ENCODE data around the gene ARHGEF9.

The ARHGEF9 gene

GRCh38 chrX:63758011-63758410, 27.0 kb downstream of the ARHGEF9 start:
- Mint-ChIP-seq H3K4me1 (ENCODE audit: low read depth) (peaks cover 37% of the 10 kb centered on the region), H3K27ac (peak overlapping the region; percentile 74), H3K36me3 (ENCODE audit: low read depth) (peaks cover 11% of the 10 kb centered on the region), H3K27me3 (no peaks in the 10 kb centered on the region), H3K4me3 (no peak overlapping the region), H3K9me3 (no peaks in the 10 kb centered on the region)
- intact Hi-C loops (cut with micrococcal nuclease), result loop anchor here (5.0 kb wide), 1 partner anchor 449 kb away; the partner anchor contains the start of gene AMER1

GRCh38 chrX:63755892-63756291, 29.1 kb downstream of the ARHGEF9 start:
- Mint-ChIP-seq H3K27me3 (no peaks in the 10 kb centered on the region), H3K36me3 (ENCODE audit: low read depth) (peaks cover 11% of the 10 kb centered on the region), H3K27ac (no peak overlapping the region), H3K9me3 (no peaks in the 10 kb centered on the region), H3K4me1 (ENCODE audit: low read depth) (peaks cover 55% of the 10 kb centered on the region), H3K4me3 (no peak overlapping the region)
- intact Hi-C loops (cut with micrococcal nuclease), result loop anchor here (5.0 kb wide), 1 partner anchor 451 kb away; the partner anchor contains the start of gene AMER1

GRCh38 chrX:63754860-63755579, 30.0 kb downstream of the ARHGEF9 start:
- Mint-ChIP-seq H3K27ac (peak overlapping the region; percentile 95), H3K4me3 (peak overlapping the region; percentile 92), H3K4me1 (ENCODE audit: low read depth) (peaks cover 57% of the 10 kb centered on the region), H3K9me3 (no peaks in the 10 kb centered on the region), H3K36me3 (ENCODE audit: low read depth) (peaks cover 11% of the 10 kb centered on the region), H3K27me3 (no peaks in the 10 kb centered on the region)
- intact Hi-C loops (cut with micrococcal nuclease), result loop anchor here (5.0 kb wide), 2 partner anchors 403 to 452 kb away; partner anchors contain the start of genes AMER1 and SPIN4

GRCh38 chrX:63754136-63754859, 30.7 kb downstream of the ARHGEF9 start:
- intact Hi-C loops (cut with micrococcal nuclease), result loop anchor here (5.0 kb wide), 1 partner anchor 402 kb away; the partner anchor contains the start of gene SPIN4
- peak overlapping the region; percentile 92 for H3K4me3 Mint-ChIP-seq
- H3K4me1 Mint-ChIP-seq (ENCODE audit: low read depth), result peaks cover 57% of the 10 kb centered on the region
- H3K9me3 Mint-ChIP-seq, result no peaks in the 10 kb centered on the region
- H3K36me3 Mint-ChIP-seq (ENCODE audit: low read depth), result peaks cover 11% of the 10 kb centered on the region
- peak overlapping the region; percentile 95 for H3K27ac Mint-ChIP-seq
- H3K27me3 Mint-ChIP-seq, result no peaks in the 10 kb centered on the region

GRCh38 chrX:63751481-63751880, 33.5 kb downstream of the ARHGEF9 start:
- no peaks in the 10 kb centered on the region for H3K9me3 Mint-ChIP-seq
- no peak overlapping the region for H3K27ac Mint-ChIP-seq
- H3K4me1 Mint-ChIP-seq (ENCODE audit: low read depth), result peaks cover 43% of the 10 kb centered on the region
- peaks cover 11% of the 10 kb centered on the region for H3K36me3 Mint-ChIP-seq (ENCODE audit: low read depth)
- no peaks in the 10 kb centered on the region for H3K27me3 Mint-ChIP-seq
- intact Hi-C loops (cut with micrococcal nuclease), result loop anchor here (5.0 kb wide), 1 partner anchor 399 kb away; the partner anchor contains the start of gene SPIN4
- H3K4me3 Mint-ChIP-seq, result no peak overlapping the region

- peaks cover 43% of the 10 kb centered on the region for H3K4me1 Mint-ChIP-seq (ENCODE audit: low read depth)
- no peaks in the 10 kb centered on the region for H3K9me3 Mint-ChIP-seq
- no peak overlapping the region for H3K27ac Mint-ChIP-seq
- intact Hi-C loops (cut with micrococcal nuclease), result loop anchor here (5.0 kb wide), 1 partner anchor 399 kb away; the partner anchor contains the start of gene SPIN4
- no peak overlapping the region for H3K4me3 Mint-ChIP-seq
- H3K27me3 Mint-ChIP-seq, result no peaks in the 10 kb centered on the region
- peaks cover 11% of the 10 kb centered on the region for H3K36me3 Mint-ChIP-seq (ENCODE audit: low read depth)
Observed at GRCh38 chrX:63750811-63751210, 34.2 kb downstream of the ARHGEF9 start.

GRCh38 chrX:63747331-63747730, 37.7 kb downstream of the ARHGEF9 start:
- Mint-ChIP-seq H3K36me3 (ENCODE audit: low read depth) (no peaks in the 10 kb centered on the region), H3K4me1 (ENCODE audit: low read depth) (peaks cover 27% of the 10 kb centered on the region), H3K9me3 (no peaks in the 10 kb centered on the region), H3K27ac (no peak overlapping the region), H3K4me3 (no peak overlapping the region), H3K27me3 (no peaks in the 10 kb centered on the region)
- intact Hi-C loops (cut with micrococcal nuclease), result no loop called here

GRCh38 chrX:63746715-63747114, 38.3 kb downstream of the ARHGEF9 start:
- no peak overlapping the region for H3K4me3 Mint-ChIP-seq
- H3K27me3 Mint-ChIP-seq, result no peaks in the 10 kb centered on the region
- intact Hi-C loops (cut with micrococcal nuclease), result no loop called here
- no peaks in the 10 kb centered on the region for H3K36me3 Mint-ChIP-seq (ENCODE audit: low read depth)
- no peak overlapping the region for H3K27ac Mint-ChIP-seq
- peaks cover 24% of the 10 kb centered on the region for H3K4me1 Mint-ChIP-seq (ENCODE audit: low read depth)
- H3K9me3 Mint-ChIP-seq, result no peaks in the 10 kb centered on the region

GRCh38 chrX:63746278-63746677, 38.7 kb downstream of the ARHGEF9 start:
- Mint-ChIP-seq H3K4me3 (no peak overlapping the region), H3K9me3 (no peaks in the 10 kb centered on the region), H3K36me3 (ENCODE audit: low read depth) (no peaks in the 10 kb centered on the region), H3K4me1 (ENCODE audit: low read depth) (peaks cover 20% of the 10 kb centered on the region), H3K27me3 (no peaks in the 10 kb centered on the region), H3K27ac (no peak overlapping the region)
- intact Hi-C loops (cut with micrococcal nuclease), result no loop called here

GRCh38 chrX:63744850-63745394, 40.1 kb downstream of the ARHGEF9 start:
- no peaks in the 10 kb centered on the region for H3K9me3 Mint-ChIP-seq
- peaks cover 14% of the 10 kb centered on the region for H3K4me1 Mint-ChIP-seq (ENCODE audit: low read depth)
- intact Hi-C loops (cut with micrococcal nuclease), result no loop called here
- no peak overlapping the region for H3K27ac Mint-ChIP-seq
- H3K27me3 Mint-ChIP-seq, result no peaks in the 10 kb centered on the region
- H3K4me3 Mint-ChIP-seq, result no peak overlapping the region
- no peaks in the 10 kb centered on the region for H3K36me3 Mint-ChIP-seq (ENCODE audit: low read depth)

GRCh38 chrX:63743596-63743995, 41.4 kb downstream of the ARHGEF9 start:
- no peak overlapping the region for H3K27ac Mint-ChIP-seq
- intact Hi-C loops (cut with micrococcal nuclease), result no loop called here
- H3K9me3 Mint-ChIP-seq, result no peaks in the 10 kb centered on the region
- no peaks in the 10 kb centered on the region for H3K27me3 Mint-ChIP-seq
- H3K4me3 Mint-ChIP-seq, result no peak overlapping the region
- H3K4me1 Mint-ChIP-seq (ENCODE audit: low read depth), result peaks cover 14% of the 10 kb centered on the region
- no peaks in the 10 kb centered on the region for H3K36me3 Mint-ChIP-seq (ENCODE audit: low read depth)

- Mint-ChIP-seq H3K36me3 (ENCODE audit: low read depth) (no peaks in the 10 kb centered on the region), H3K27me3 (no peaks in the 10 kb centered on the region), H3K9me3 (no peaks in the 10 kb centered on the region), H3K4me3 (no peak overlapping the region), H3K27ac (no peak overlapping the region), H3K4me1 (ENCODE audit: low read depth) (peaks cover 13% of the 10 kb centered on the region)
- intact Hi-C loops (cut with micrococcal nuclease), result no loop called here
Observed at GRCh38 chrX:63740382-63740781, 44.6 kb downstream of the ARHGEF9 start.

- no peak overlapping the region for H3K27ac Mint-ChIP-seq
- H3K36me3 Mint-ChIP-seq (ENCODE audit: low read depth), result no peaks in the 10 kb centered on the region
- no peak overlapping the region for H3K4me3 Mint-ChIP-seq
- intact Hi-C loops (cut with micrococcal nuclease), result no loop called here
- peaks cover 13% of the 10 kb centered on the region for H3K4me1 Mint-ChIP-seq (ENCODE audit: low read depth)
- no peaks in the 10 kb centered on the region for H3K27me3 Mint-ChIP-seq
- H3K9me3 Mint-ChIP-seq, result no peaks in the 10 kb centered on the region
Observed at GRCh38 chrX:63739885-63740284, 45.1 kb downstream of the ARHGEF9 start.

GRCh38 chrX:63738696-63739095, 46.3 kb downstream of the ARHGEF9 start:
- intact Hi-C loops (cut with micrococcal nuclease), result no loop called here
- peaks cover 7% of the 10 kb centered on the region for H3K4me1 Mint-ChIP-seq (ENCODE audit: low read depth)
- no peak overlapping the region for H3K4me3 Mint-ChIP-seq
- no peaks in the 10 kb centered on the region for H3K36me3 Mint-ChIP-seq (ENCODE audit: low read depth)
- H3K9me3 Mint-ChIP-seq, result no peaks in the 10 kb centered on the region
- H3K27me3 Mint-ChIP-seq, result no peaks in the 10 kb centered on the region
- no peak overlapping the region for H3K27ac Mint-ChIP-seq

All from dendritic cell treated with granulocyte-macrophage colony-stimulating factor and Interleukin-4, amounts not matched to agents 40 ng/mL and 50 ng/mL, for 4 days (primary cell).